ENCODE data around the gene AFF3.
A peak's percentile ranks its signal among the peaks of the same experiment; 100 is the strongest.

Gene AFF3

DNA sequence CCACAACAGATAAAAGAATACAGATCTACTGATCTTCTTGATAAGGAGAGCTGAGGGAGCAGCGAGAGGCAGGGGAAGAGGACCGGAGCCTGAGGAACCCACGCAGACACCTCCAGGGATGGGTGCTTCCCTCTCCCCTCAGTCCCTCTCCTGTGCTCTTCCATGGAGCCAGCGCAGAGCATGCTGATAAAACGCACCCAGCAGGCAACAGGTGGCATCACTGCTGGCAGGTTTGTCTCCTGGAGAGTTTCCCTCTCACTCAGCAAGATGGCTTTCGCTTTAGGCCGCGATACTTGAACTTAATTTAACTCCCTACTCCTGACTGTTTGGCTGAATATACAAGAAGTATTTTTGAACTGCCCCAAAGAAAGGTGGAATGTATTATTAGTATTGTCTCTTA lies 489.5 kb downstream of the AFF3 start:
- Histone ChIP-seq H3K23ac (ENCODE audit: low read length in 2 of 2) (no peak overlapping the region), H3K79me1 (replicated peaks; ENCODE audit: low read length, poor library complexity, severe bottlenecking) (peaks cover 2% of the 10 kb centered on the region), H3K36me3 (ENCODE audit: control insufficient read depth in 1 of 2, insufficient read depth in 2 of 2, low read depth in 1 of 2, low read length in 2 of 2) (no peaks in the 10 kb centered on the region), H4K8ac (ENCODE audit: low read length) (no peak overlapping the region), H2BK12ac (ENCODE audit: low read length in 2 of 2) (peak overlapping the region in 1 of 2 experiments; percentile 43), H2BK5ac (ENCODE audit: low read depth, low read length, poor library complexity, severe bottlenecking) (no peak overlapping the region), H3K9me3 (ENCODE audit: control insufficient read depth, low read length) (no peaks in the 10 kb centered on the region), H2BK120ac (ENCODE audit: low read depth, low read length) (no peak overlapping the region), H2AK5ac (ENCODE audit: low read length, severe bottlenecking) (peak overlapping the region; percentile 23), H3K18ac (ENCODE audit: low read depth in 1 of 2, low read length in 2 of 2) (no peak overlapping the region), H3K27ac (ENCODE audit: low read length, poor library complexity, severe bottlenecking) (no peak overlapping the region), H3K4me3 (ENCODE audit: insufficient read depth in 1 of 2, low read depth in 1 of 2, low read length in 2 of 2) (no peak overlapping the region), H2BK15ac (ENCODE audit: low read depth, poor library complexity, severe bottlenecking) (no peak overlapping the region), H3K4me2 (ENCODE audit: low read length, poor library complexity, severe bottlenecking) (no peak overlapping the region), H4K91ac (ENCODE audit: low read length) (peak overlapping the region; percentile 29), H3K27me3 (ENCODE audit: control insufficient read depth in 1 of 2, insufficient read depth in 1 of 2, low read length in 2 of 2) (peaks cover 0 to 55% of the 10 kb centered on the region in 2 experiments), H3K14ac (ENCODE audit: low read length in 2 of 2) (no peak overlapping the region), H3K9ac (ENCODE audit: low read length) (no peak overlapping the region), H3K4me1 (ENCODE audit: control insufficient read depth, insufficient read depth, low read depth, low read length) (peaks cover 9% of the 10 kb centered on the region), H3K4ac (ENCODE audit: low read depth in 1 of 2, low read length in 2 of 2) (no peak overlapping the region), H2AFZ (ENCODE audit: low read depth, low read length) (no peak overlapping the region)
- no peak for DNase-seq
- WGBS: 94% methylated on average over 5 of the region's 8 CpGs

GRCh38 chr2:99651930-99652670 lies 490.3 kb downstream of the AFF3 start:
- Histone ChIP-seq H3K4me1 (ENCODE audit: control insufficient read depth, insufficient read depth, low read depth, low read length) (peaks cover 9% of the 10 kb centered on the region), H3K4ac (ENCODE audit: low read depth in 1 of 2, low read length in 2 of 2) (no peak overlapping the region), H2BK5ac (ENCODE audit: low read depth, low read length, poor library complexity, severe bottlenecking) (no peak overlapping the region), H3K14ac (ENCODE audit: low read length in 2 of 2) (no peak overlapping the region), H3K9me3 (ENCODE audit: control insufficient read depth, low read length) (no peaks in the 10 kb centered on the region), H2AFZ (ENCODE audit: low read depth, low read length) (no peak overlapping the region), H2BK120ac (ENCODE audit: low read depth, low read length) (no peak overlapping the region), H4K91ac (ENCODE audit: low read length) (no peak overlapping the region), H4K8ac (ENCODE audit: low read length) (peak overlapping the region; percentile 60), H3K9ac (ENCODE audit: low read length) (no peak overlapping the region), H3K27me3 (ENCODE audit: control insufficient read depth in 1 of 2, insufficient read depth in 1 of 2, low read length in 2 of 2) (peaks cover 0 to 52% of the 10 kb centered on the region in 2 experiments), H3K27ac (ENCODE audit: low read length, poor library complexity, severe bottlenecking) (peak overlapping the region; percentile 67), H3K18ac (ENCODE audit: low read depth in 1 of 2, low read length in 2 of 2) (no peak overlapping the region), H3K23ac (ENCODE audit: low read length in 2 of 2) (no peak overlapping the region), H3K79me1 (replicated peaks; ENCODE audit: low read length, poor library complexity, severe bottlenecking) (peaks cover 3% of the 10 kb centered on the region), H3K4me2 (ENCODE audit: low read length, poor library complexity, severe bottlenecking) (peak overlapping the region; percentile 7), H3K36me3 (ENCODE audit: control insufficient read depth in 1 of 2, insufficient read depth in 2 of 2, low read depth in 1 of 2, low read length in 2 of 2) (no peaks in the 10 kb centered on the region), H2BK15ac (ENCODE audit: low read depth, poor library complexity, severe bottlenecking) (no peak overlapping the region), H3K4me3 (ENCODE audit: insufficient read depth in 1 of 2, low read depth in 1 of 2, low read length in 2 of 2) (no peak overlapping the region), H2AK5ac (ENCODE audit: low read length, severe bottlenecking) (peak overlapping the region; percentile 23), H2BK12ac (ENCODE audit: low read length in 2 of 2) (no peak overlapping the region)
- 63% methylated on average over 9 of the region's 9 CpGs for WGBS
- DNase-seq: peak; percentile 45

DNA sequence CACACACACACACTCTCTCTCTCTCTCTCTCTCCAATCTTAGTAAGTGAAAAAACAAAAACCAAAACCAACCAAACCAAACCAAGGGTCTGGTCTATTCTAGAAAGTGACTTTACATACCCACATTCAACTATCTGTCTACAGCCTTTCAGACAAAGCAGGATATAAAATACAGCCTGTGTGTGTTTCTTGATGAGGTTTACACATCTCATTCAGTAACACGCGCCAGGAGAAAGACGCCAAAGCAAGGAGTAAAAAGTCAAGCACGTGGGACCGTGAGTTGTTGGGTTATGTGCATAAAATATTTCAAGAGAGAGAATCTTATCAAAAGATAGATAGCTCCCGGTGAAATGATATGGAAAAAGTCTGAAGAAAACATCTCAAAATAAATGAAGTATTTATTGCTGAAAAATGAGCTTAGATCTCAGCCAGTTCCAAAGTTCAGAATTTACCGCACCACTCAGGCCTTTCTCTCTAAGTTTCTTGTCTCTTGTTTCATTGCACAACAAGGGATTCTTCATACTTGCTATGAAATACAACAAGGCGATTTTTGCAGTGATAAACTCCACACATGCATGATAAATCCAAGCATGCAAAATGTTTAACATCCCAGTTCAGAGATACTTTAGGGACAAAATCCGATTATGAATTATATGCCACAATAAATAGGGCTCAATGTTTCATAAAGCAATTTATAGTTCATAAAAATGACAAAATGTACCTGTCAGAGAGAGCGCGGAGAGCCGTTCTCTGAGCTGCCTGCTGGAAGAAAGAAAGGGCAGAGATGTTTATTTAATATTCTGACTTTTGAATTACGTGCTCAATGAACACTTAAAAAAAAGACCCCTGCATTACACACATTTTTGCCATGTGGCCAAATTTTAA lies 493.2 kb downstream of the AFF3 start:
- Histone ChIP-seq H3K14ac (ENCODE audit: low read length in 2 of 2) (no peak overlapping the region), H2BK15ac (ENCODE audit: low read depth, poor library complexity, severe bottlenecking) (no peak overlapping the region), H4K8ac (ENCODE audit: low read length) (no peak overlapping the region), H3K27me3 (ENCODE audit: control insufficient read depth in 1 of 2, insufficient read depth in 1 of 2, low read length in 2 of 2) (peaks cover 0 to 46% of the 10 kb centered on the region in 2 experiments), H3K4me3 (ENCODE audit: insufficient read depth in 1 of 2, low read depth in 1 of 2, low read length in 2 of 2) (no peak overlapping the region), H3K4ac (ENCODE audit: low read depth in 1 of 2, low read length in 2 of 2) (no peak overlapping the region), H3K36me3 (ENCODE audit: control insufficient read depth in 1 of 2, insufficient read depth in 2 of 2, low read depth in 1 of 2, low read length in 2 of 2) (peaks cover 0 to 2% of the 10 kb centered on the region in 2 experiments), H2BK5ac (ENCODE audit: low read depth, low read length, poor library complexity, severe bottlenecking) (no peak overlapping the region), H3K9me3 (ENCODE audit: control insufficient read depth, low read length) (no peaks in the 10 kb centered on the region), H3K4me2 (ENCODE audit: low read length, poor library complexity, severe bottlenecking) (no peak overlapping the region), H3K4me1 (ENCODE audit: control insufficient read depth, insufficient read depth, low read depth, low read length) (peaks cover 11% of the 10 kb centered on the region), H2AFZ (ENCODE audit: low read depth, low read length) (no peak overlapping the region), H2AK5ac (ENCODE audit: low read length, severe bottlenecking) (no peak overlapping the region), H3K27ac (ENCODE audit: low read length, poor library complexity, severe bottlenecking) (no peak overlapping the region), H3K23ac (ENCODE audit: low read length in 2 of 2) (no peak overlapping the region), H4K91ac (ENCODE audit: low read length) (no peak overlapping the region), H3K9ac (ENCODE audit: low read length) (peak overlapping the region; percentile 34), H2BK120ac (ENCODE audit: low read depth, low read length) (no peak overlapping the region), H3K18ac (ENCODE audit: low read depth in 1 of 2, low read length in 2 of 2) (no peak overlapping the region), H2BK12ac (ENCODE audit: low read length in 2 of 2) (no peak overlapping the region), H3K79me1 (replicated peaks; ENCODE audit: low read length, poor library complexity, severe bottlenecking) (peaks cover 3% of the 10 kb centered on the region)
- DNase-seq: no peak
- WGBS: 97% methylated on average over 8 of the region's 13 CpGs

Measured in mesenchymal stem cell (in vitro differentiated cells and primary cell).